A673 (cell line): ENCODE results near the gene ADGRG3.

Experiments
- CTCF ChIP-seq: fragments of 300-800, 200-600 bp; sonication (generic); conservative IDR thresholded peaks from 2 replicates; pipeline ENCODE4 v1.5.1; 2017; ENCODE audit warnings: low read depth, mild to moderate bottlenecking, antibody characterized with exemption, low read length, moderate library complexity, mixed read lengths
- EZH2 ChIP-seq: fragments of 200-600 bp; sonication (generic); IDR thresholded peaks from 2 replicates; pipeline ENCODE4 v1.6.1; 2017; ENCODE audit warnings: borderline replicate concordance, low read depth, mild to moderate bottlenecking, mixed read lengths, antibody characterized with exemption, low read length; ENCODE audit not compliant: poor library complexity, severe bottlenecking

DNA sequence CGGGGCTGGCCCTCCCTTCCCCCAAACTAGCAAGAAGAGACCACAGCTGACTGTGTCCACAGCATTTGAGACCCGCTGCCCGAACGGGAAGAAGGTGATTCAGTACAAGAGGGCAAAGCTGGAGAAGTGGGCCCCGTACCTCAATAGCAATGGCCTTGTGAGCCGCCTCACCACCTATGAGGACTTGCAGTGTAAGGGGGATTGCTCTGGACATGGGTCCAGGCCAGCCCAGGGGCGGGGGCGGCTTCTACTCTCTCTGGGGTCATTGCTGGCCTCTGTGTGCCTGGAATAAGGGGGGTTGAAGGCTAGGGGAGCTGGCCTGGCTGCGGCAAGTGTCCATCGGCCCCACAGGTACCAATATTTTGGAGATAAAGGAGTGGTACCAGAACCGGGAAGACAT is 54.5 kb downstream of the ADGRG3 start:
- TF ChIP-seq CTCF (no peak), EZH2 (no peak)
